Effector memory CD8-positive, alpha-beta T cell (primary cell): ENCODE results near the gene CPA5.

ENCODE experiments used
- ATAC-seq: fragments of 150-1000 bp; cut with Tn5 transposase; replicated peaks from 2 replicates; pipeline ENCODE4 v1.10.0; 2021; ENCODE audit warnings: mild to moderate bottlenecking, moderate library complexity
- DNase-seq, 3 experiments: peaks; one replicate each; pipeline ENCODE4 v3.0.0; 2021
- H3K27ac Mint-ChIP-seq, 2 donors: one replicate each; pipeline ENCODE4 v1.8.0; 2022; ENCODE audit warnings: mild to moderate bottlenecking in 2 of 2, mixed read lengths in 2 of 2, moderate library complexity in 2 of 2
- H3K27me3 Mint-ChIP-seq, 2 donors: one replicate each; pipeline ENCODE4 v1.8.0; 2022; ENCODE audit warnings: mixed read lengths in 2 of 2
- H3K36me3 Mint-ChIP-seq: one replicate; pipeline ENCODE4 v1.8.0; 2022; ENCODE audit warnings: mild to moderate bottlenecking, moderate library complexity, mixed read lengths; ENCODE audit not compliant: insufficient read depth
- H3K4me1 Mint-ChIP-seq, 2 donors: one replicate each; pipeline ENCODE4 v1.8.0; 2022; ENCODE audit warnings: low read depth in 2 of 2, mixed read lengths in 2 of 2
- H3K4me3 Mint-ChIP-seq, 2 donors: one replicate each; pipeline ENCODE4 v1.8.0; 2022; ENCODE audit warnings: mild to moderate bottlenecking in 2 of 2, mixed read lengths in 2 of 2, moderate library complexity in 2 of 2
- H3K9me3 Mint-ChIP-seq, 2 donors: one replicate each; pipeline ENCODE4 v1.8.0; 2022; ENCODE audit warnings: mixed read lengths in 2 of 2

The CPA5 gene

DNA sequence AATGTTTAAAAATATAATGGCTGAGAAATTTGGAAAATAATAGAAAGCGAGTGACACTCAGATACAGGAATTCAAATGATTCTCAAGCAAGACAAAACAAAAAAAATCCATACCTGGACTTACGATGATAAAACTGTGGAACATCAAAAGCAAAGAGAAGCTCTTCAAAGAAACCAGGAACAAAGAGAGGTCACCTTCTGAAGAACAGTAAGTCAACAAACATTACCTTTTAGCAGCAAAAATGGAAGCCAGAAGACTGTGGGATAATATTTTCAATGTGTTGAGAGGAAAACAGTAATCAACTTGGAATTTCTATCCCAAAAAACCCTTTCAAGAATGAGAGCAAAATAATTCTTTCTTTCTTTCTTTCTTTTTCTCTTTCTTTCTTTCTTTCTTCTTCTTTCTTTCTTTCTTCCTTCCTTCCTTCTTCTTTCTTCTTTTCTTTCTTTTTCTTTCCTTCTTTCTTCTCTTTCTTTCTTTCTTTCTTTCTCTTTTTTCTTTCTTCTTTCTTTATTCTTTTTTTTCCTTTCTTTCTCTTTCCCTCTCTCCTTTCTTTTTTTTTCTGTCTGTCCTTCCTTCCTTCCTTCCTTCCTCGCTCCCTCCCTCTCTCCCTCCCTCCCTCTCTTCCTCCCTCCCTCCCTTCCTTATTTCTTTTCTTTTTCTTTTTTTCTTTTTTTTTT lies 1.8 kb upstream of the CPA5 start:
- Mint-ChIP-seq H3K4me1 (no peaks in the 10 kb centered on the region), H3K27me3 (peaks cover 14 to 32% of the 10 kb centered on the region in 2 donors), H3K36me3 (no peaks in the 10 kb centered on the region), H3K4me3 (no peak overlapping the region), H3K27ac (no peak overlapping the region), H3K9me3 (no peaks in the 10 kb centered on the region)
- no peak for ATAC-seq
- no peak for DNase-seq

DNA sequence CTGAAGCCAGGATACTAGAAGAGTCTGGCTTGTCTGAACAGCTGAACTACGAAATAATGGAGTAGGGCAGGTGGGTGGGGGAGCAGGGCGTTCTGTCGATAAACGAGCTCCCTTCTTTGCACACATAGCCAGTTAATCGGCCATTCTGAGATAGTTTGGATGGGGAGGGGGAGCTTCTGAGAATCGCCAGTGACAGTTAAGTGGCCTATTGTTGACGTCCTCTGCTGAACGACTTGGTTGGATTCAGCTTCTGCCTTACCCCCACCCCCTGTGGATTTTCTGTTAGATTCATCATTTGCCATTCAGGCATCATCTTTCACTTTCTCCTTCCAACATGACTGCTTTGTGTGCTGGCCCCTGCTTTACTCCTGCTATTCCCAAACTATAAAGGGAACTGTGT lies 520 bp downstream of the CPA5 start:
- Mint-ChIP-seq H3K4me3 (no peak overlapping the region), H3K27ac (no peak overlapping the region), H3K27me3 (peaks cover 25 to 41% of the 10 kb centered on the region in 2 donors), H3K36me3 (peaks cover 3% of the 10 kb centered on the region), H3K9me3 (no peaks in the 10 kb centered on the region), H3K4me1 (no peaks in the 10 kb centered on the region)
- ATAC-seq (no peak), DNase-seq (no peak)

DNA sequence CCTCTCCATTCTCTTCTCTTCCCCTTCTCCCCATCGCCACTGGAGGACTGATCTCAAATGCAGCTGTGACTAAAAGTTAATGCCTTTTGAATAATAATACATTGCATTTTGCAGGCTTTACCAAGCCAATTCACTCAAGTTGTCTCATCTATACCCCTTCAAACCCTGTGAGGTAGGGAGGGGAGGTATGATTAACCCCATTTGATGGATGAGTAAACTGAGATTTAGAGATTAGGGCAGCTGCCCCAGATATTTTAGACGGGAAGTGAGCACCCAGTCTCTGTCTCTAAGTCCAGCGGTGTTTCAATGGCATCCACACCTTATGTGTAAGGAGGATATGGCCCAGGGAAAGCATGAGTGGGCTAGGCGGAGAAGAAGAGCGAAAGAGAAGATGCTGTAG lies 1.1 kb downstream of the CPA5 start:
- no peaks in the 10 kb centered on the region for H3K9me3 Mint-ChIP-seq
- H3K4me1 Mint-ChIP-seq: no peaks in the 10 kb centered on the region
- H3K4me3 Mint-ChIP-seq: no peak overlapping the region
- no peak overlapping the region for H3K27ac Mint-ChIP-seq
- H3K36me3 Mint-ChIP-seq: peaks cover 3% of the 10 kb centered on the region
- peaks cover 31 to 47% of the 10 kb centered on the region in 2 donors for H3K27me3 Mint-ChIP-seq
- DNase-seq: no peak
- no peak for ATAC-seq

DNA sequence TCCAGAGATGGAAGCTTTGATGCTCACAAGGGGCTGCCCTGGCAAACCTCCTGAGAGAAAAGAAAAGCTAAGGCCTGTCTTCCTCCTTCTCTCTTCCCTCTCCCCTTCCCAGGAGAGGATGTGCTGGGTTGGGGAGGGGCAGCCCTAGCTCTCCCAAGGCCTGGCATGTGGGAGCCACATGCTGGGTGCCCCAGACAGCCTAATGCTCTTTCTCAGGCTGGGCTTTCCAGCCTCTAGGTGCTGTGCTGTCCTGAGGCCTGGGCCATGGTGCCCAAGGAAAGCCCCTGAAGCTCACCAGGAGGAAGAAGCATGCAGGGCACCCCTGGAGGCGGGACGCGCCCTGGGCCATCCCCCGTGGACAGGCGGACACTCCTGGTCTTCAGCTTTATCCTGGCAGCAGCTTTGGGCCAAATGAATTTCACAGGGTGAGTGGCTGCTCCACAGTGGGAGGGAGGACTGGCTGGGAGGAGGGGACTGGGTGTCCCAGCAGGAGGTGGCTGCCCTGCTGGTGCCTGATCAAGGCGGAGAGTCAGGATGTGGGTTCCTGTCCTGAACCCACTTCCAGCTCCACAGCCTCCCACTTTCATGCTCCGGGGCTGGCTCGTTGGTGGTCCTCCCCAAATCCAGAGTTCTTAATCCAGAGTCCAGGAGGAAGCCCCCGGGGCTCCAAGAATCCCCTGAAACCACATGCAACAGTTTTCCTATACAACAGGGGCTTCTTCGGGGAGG lies 1.7 kb downstream of the CPA5 start:
- ATAC-seq (no peak), DNase-seq (no peak)
- Mint-ChIP-seq H3K36me3 (peaks cover 3% of the 10 kb centered on the region), H3K27ac (no peak overlapping the region), H3K9me3 (no peaks in the 10 kb centered on the region), H3K27me3 (peaks cover 36 to 53% of the 10 kb centered on the region in 2 donors), H3K4me3 (no peak overlapping the region), H3K4me1 (peaks cover 0 to under 1% of the 10 kb centered on the region in 2 donors)

DNA sequence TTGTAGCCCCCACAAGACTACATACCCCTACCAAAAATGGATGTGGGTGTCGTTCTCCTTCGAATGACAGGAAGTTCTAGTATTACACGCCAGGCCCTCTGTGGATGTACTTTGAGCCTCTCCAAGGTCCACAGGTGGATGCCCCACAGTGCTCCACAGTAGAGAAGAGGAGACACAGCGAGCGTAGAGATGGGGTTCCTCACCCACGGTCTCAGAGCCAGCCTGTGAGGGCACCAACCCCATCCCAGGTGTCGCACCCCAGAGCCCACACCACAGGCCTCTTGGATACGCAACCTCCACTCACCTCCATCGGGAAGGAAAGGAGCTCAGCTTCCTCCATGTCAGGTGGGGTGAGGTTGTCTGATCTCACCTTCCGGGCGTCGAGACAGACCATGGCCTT lies 2.3 kb downstream of the CPA5 start:
- H3K27ac Mint-ChIP-seq: no peak overlapping the region
- H3K9me3 Mint-ChIP-seq: no peaks in the 10 kb centered on the region
- no peak for DNase-seq
- no peak overlapping the region for H3K4me3 Mint-ChIP-seq
- no peak for ATAC-seq
- peaks cover 0 to 2% of the 10 kb centered on the region in 2 donors for H3K4me1 Mint-ChIP-seq
- H3K27me3 Mint-ChIP-seq: peaks cover 42 to 59% of the 10 kb centered on the region in 2 donors
- peaks cover 3% of the 10 kb centered on the region for H3K36me3 Mint-ChIP-seq

DNA sequence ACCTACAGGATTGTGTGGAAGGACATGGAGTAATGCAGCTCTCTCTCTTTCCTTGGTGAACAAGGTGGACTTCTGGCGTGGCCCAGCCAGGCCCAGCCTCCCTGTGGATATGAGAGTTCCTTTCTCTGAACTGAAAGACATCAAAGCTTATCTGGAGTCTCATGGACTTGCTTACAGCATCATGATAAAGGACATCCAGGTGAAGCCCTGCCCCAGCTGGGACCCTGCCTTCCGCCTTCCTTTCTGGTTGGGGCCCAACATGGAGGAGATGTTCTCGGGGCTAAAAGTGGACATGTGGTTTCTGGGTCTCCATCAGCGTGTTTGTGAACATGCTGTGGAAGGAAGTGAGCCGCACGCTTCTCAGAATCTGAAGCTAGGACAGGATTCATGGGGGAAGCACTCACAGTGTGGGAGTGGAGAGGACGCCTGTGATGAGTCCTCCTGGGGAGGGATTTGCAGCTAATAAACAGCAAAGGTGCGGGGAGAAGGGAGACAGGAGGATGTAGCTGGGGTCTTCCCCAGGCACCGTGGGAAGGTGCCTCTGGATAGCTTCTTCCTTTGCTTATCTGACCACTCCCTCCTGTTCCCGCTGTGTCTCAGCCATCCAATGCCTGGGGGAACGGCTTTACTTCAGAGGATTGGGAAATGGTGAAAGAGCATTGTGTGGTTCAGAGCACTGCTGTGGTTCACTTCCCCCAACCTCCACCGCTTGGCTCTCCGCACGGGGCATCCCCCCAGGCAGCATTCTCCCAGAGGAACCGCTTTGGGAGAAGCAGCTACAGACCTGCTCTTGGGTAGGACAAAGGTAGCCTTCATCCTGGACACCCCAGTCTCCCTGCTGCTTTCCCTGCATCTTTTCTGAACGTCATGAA lies 5.5 kb downstream of the CPA5 start:
- H3K27me3 Mint-ChIP-seq: peaks cover 56 to 61% of the 10 kb centered on the region in 2 donors
- peaks cover 0 to 2% of the 10 kb centered on the region in 2 donors for H3K4me1 Mint-ChIP-seq
- H3K27ac Mint-ChIP-seq: no peak overlapping the region
- peaks cover 3% of the 10 kb centered on the region for H3K36me3 Mint-ChIP-seq
- ATAC-seq: no peak
- no peak for DNase-seq
- H3K4me3 Mint-ChIP-seq: no peak overlapping the region
- no peaks in the 10 kb centered on the region for H3K9me3 Mint-ChIP-seq

DNA sequence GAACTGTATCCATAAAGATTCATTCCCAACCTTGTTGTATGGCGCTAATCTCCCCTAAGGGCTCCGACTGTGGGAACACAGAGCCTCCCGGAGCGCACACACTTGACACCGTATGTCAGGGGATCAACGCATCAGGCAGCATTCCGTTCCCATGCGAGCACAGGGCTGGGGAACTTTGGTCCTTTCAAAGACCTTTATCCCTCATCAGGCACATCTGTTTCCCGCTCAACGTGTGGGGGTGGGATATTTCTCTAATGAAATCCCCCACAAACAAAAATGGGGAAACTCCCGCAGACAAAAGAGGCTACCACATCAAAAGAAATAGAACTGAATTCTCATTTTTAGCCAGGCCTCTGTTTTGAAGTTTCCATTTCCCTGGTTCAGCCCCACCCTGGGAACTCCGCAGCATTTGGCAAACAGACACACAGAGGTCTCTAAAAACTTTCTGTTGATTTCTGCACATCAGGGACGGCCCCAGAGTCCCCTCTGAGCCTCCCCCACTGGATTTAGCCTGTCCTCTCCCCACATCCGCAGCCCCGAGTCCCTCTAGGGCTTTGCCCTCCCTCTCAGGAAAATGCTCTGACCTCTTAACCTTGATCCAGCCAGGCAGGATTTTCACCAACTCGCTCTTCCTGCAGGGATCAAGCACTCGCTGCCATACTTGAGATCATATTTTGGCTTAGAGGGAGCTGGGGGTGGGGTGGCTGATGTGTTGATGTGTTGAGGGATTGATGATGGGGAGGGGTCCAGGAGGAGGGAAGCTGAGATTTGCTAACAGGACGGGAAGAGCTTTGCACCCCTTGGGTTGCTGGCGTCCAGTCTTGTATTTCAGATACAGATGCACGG lies 6.6 kb downstream of the CPA5 start:
- DNase-seq (no peak), ATAC-seq (no peak)
- Mint-ChIP-seq H3K36me3 (peaks cover 3% of the 10 kb centered on the region), H3K27me3 (peaks cover 50 to 51% of the 10 kb centered on the region in 2 donors), H3K27ac (no peak overlapping the region), H3K9me3 (no peaks in the 10 kb centered on the region), H3K4me1 (peaks cover 0 to 2% of the 10 kb centered on the region in 2 donors), H3K4me3 (no peak overlapping the region)

DNA sequence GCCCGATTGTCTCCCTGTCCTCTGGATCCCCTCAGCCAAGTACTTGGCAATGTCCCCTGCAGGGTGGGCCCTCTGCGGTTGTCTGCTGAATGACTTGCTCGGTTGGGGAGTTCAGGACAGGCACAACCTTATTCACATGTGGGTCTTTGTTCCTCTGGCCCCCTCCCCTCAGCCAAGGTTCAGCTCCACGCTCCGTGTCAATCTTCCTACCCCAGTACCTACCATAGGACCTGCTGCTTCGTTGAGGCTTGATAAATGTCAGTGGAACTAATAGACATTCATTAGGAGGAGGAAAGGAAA lies 7.1 kb downstream of the CPA5 start:
- H3K9me3 Mint-ChIP-seq: no peaks in the 10 kb centered on the region
- H3K4me3 Mint-ChIP-seq: no peak overlapping the region
- no peak overlapping the region for H3K27ac Mint-ChIP-seq
- ATAC-seq: no peak
- H3K4me1 Mint-ChIP-seq: peaks cover 0 to 2% of the 10 kb centered on the region in 2 donors
- no peak for DNase-seq
- peaks cover 3% of the 10 kb centered on the region for H3K36me3 Mint-ChIP-seq
- peaks cover 45 to 50% of the 10 kb centered on the region in 2 donors for H3K27me3 Mint-ChIP-seq

DNA sequence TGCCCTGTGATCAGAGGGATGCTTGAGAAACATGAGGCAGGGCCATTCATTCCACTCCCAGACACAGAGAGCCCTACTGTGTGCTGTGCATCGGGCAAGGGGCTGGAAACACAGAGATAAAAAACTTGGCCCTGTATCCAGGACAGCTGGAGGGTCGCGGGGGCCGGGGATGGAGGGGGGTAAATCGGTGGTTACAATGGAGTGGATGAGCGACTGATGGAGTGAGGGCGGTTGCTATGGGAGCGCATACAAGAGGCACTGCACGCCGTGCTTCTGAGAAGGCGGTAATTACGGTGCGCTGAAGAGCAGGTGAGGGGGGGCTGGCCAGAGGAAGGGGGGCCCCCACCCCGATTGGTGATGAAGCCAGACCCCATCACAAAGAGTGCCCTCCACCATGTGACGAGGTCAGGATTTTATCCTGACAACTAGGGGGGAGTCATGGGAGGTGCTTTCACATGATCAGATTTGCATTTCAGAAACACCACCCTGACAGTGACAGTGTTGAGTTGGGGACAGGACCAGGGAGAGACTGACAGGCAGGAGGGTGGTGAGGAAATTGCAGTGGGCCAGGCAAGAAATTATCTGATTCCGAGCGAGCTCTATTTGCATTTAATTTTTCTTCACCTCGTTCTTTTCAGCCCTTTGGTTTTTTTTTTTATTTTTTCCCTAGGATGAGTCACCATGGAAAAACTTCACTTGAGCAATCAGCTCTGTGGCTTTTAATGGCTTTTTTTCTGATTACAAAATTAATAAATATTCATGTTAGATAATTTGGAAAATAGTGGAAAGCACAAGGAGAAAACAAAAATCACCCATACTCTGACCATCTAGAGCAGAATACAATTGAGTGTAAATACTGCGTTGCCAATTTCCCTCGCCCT lies 7.8 kb downstream of the CPA5 start:
- Mint-ChIP-seq H3K27me3 (peaks cover 38 to 46% of the 10 kb centered on the region in 2 donors), H3K4me1 (peaks cover 0 to 2% of the 10 kb centered on the region in 2 donors), H3K9me3 (no peaks in the 10 kb centered on the region), H3K36me3 (peaks cover 3% of the 10 kb centered on the region), H3K27ac (no peak overlapping the region), H3K4me3 (no peak overlapping the region)
- DNase-seq (no peak), ATAC-seq (no peak)

DNA sequence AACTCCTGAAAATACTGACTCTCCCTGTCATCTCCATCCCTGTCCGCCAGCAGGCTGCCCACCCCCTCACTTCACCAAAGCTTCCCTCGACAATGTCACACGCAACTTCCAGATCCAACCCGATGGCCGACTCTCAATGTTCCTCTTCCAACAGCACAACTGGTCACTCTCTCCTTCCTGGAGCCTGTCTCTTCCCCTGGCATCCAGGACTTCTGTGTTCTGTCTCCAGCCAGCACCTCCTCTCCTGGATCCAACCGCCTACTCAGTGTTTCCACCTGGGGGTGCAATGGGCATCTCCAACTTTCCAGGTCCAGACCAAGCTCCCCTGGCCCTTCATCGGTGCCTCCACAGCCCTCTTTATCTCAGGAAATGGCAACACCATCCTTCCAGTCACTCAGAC lies 8.6 kb downstream of the CPA5 start:
- no peak for ATAC-seq
- H3K9me3 Mint-ChIP-seq: no peaks in the 10 kb centered on the region
- H3K4me3 Mint-ChIP-seq: no peak overlapping the region
- no peak for DNase-seq
- H3K36me3 Mint-ChIP-seq: peaks cover 3% of the 10 kb centered on the region
- peaks cover 31 to 39% of the 10 kb centered on the region in 2 donors for H3K27me3 Mint-ChIP-seq
- no peak overlapping the region for H3K27ac Mint-ChIP-seq
- H3K4me1 Mint-ChIP-seq: peaks cover 0 to 2% of the 10 kb centered on the region in 2 donors

DNA sequence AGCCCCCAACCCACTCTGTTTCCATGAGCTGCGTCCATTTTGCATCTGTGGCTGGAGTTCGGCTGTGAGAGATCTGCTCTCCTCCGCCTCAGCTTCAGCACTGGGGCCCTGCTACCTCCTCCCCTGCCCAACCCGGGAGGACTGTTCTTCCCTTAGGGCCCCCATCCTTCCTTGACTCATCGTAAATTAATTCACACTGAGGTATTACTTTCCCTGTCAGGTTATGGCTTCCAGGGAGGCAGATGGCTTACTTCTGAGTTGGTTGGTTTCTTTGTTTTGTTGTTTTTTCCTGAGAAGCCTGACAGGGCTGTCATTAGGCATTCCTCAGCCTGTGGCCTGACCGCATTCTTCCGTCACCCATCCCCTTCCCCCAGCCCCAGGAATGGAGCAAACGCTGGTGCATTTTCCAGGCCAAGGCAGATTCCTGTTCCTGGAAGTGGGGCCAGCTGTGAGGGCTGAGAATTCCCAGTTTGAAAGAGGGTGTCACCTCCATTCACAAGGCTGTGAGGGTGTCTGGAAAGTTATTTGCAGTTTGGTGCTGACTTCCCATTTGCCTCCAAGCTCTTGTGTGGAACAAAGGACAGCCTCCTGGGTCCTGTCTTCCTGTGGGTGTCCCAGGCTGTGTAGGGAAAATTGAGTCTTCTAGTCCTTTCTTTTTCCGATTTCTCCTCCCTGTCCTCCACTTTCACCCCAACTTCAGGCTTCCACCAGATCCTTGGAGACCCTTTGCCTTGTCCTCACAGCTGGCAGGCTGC lies 11.7 kb downstream of the CPA5 start:
- no peak overlapping the region for H3K27ac Mint-ChIP-seq
- H3K4me3 Mint-ChIP-seq: no peak overlapping the region
- H3K27me3 Mint-ChIP-seq: peaks cover 18 to 31% of the 10 kb centered on the region in 2 donors
- H3K9me3 Mint-ChIP-seq: peaks cover 0 to 2% of the 10 kb centered on the region in 2 donors
- peaks cover 0 to 2% of the 10 kb centered on the region in 2 donors for H3K4me1 Mint-ChIP-seq
- DNase-seq (no peak), ATAC-seq (no peak)
- H3K36me3 Mint-ChIP-seq: no peaks in the 10 kb centered on the region
